ENCODE measurements around the gene CCDC102A. TPM values are rescaled to one million over a fixed set of nuclear protein-coding genes. Genes with fewer than 3 reads are reported as not detected.
A peak's percentile ranks its signal among the peaks of the same experiment; 100 is the strongest.

The CCDC102A gene
- total RNA-seq, 1 donor from 2014 or later, result 13.7 TPM

- H3K36me3 ChIP-seq, result peaks cover 78 to 89% of the 10 kb centered on the region in 2 donors
- no peaks in the 10 kb centered on the region for H3K4me1 ChIP-seq
- peak in 1 of 2 donors; percentile 75 for DNase-seq (ENCODE audit: low spot score in 2 of 2)
- no peak overlapping the region for H3K4me3 ChIP-seq
- no peak for TF ChIP-seq CTCF (IDR thresholded peaks at IDR 0.05)
- peak overlapping the region in 1 of 2 donors; percentile 2 for H3K27ac ChIP-seq
- no peaks in the 10 kb centered on the region for H3K9me3 ChIP-seq
- intact Hi-C loops (cut with DNase I), result loop anchor here (10.0 kb wide), 1 partner anchor 344 kb away; no protein-coding TSS in a partner anchor
- no peaks in the 10 kb centered on the region for H3K27me3 ChIP-seq
Measured at GRCh38 chr16:57470711-57471110, 65.7 kb downstream of the CCDC102A start.

- Histone ChIP-seq H3K27ac (no peak overlapping the region), H3K36me3 (peaks cover 77 to 93% of the 10 kb centered on the region in 2 donors), H3K9me3 (no peaks in the 10 kb centered on the region), H3K27me3 (no peaks in the 10 kb centered on the region), H3K4me1 (peaks cover 0 to 1% of the 10 kb centered on the region in 2 donors), H3K4me3 (no peak overlapping the region)
- intact Hi-C loops (cut with DNase I), result loop anchor here (10.0 kb wide), 1 partner anchor 345 kb away; no protein-coding TSS in a partner anchor
- DNase-seq (ENCODE audit: low spot score in 2 of 2), result peak in 1 of 2 donors; percentile 47
- TF ChIP-seq CTCF (IDR thresholded peaks at IDR 0.05), result no peak
Measured at GRCh38 chr16:57469917-57470470, 66.4 kb downstream of the CCDC102A start.

- H3K4me3 ChIP-seq, result no peak overlapping the region
Measured at GRCh38 chr16:57469046-57469445, 67.3 kb downstream of the CCDC102A start.

GRCh38 chr16:57468346-57468745 is 68.0 kb downstream of the CCDC102A start:
- H3K36me3 ChIP-seq, result peaks cover 63 to 89% of the 10 kb centered on the region in 2 donors
- no peak overlapping the region for H3K4me3 ChIP-seq
- no peak for DNase-seq (ENCODE audit: low spot score in 2 of 2)
- peaks cover 5 to 14% of the 10 kb centered on the region in 2 donors for H3K4me1 ChIP-seq
- no peak overlapping the region for H3K27ac ChIP-seq
- intact Hi-C loops (cut with DNase I), result no loop called here
- H3K9me3 ChIP-seq, result no peaks in the 10 kb centered on the region
- no peak for TF ChIP-seq CTCF (IDR thresholded peaks at IDR 0.05)
- H3K27me3 ChIP-seq, result no peaks in the 10 kb centered on the region

More at GRCh38 chr16:57469046-57469445, 67.3 kb downstream of the CCDC102A start:
- TF ChIP-seq CTCF (IDR thresholded peaks at IDR 0.05), result no peak
- H3K27me3 ChIP-seq, result no peaks in the 10 kb centered on the region
- H3K27ac ChIP-seq, result no peak overlapping the region
- peaks cover 68 to 93% of the 10 kb centered on the region in 2 donors for H3K36me3 ChIP-seq
- H3K4me1 ChIP-seq, result peaks cover 0 to 7% of the 10 kb centered on the region in 2 donors
- no peaks in the 10 kb centered on the region for H3K9me3 ChIP-seq
- intact Hi-C loops (cut with DNase I), result no loop called here
- peak in 1 of 2 donors; percentile 46 for DNase-seq (ENCODE audit: low spot score in 2 of 2)

- intact Hi-C loops (cut with DNase I), result no loop called here
- no peaks in the 10 kb centered on the region for H3K27me3 ChIP-seq
- H3K4me1 ChIP-seq, result peaks cover 5 to 18% of the 10 kb centered on the region in 2 donors
- H3K36me3 ChIP-seq, result peaks cover 32 to 72% of the 10 kb centered on the region in 2 donors
- no peak overlapping the region for H3K4me3 ChIP-seq
- no peaks in the 10 kb centered on the region for H3K9me3 ChIP-seq
- DNase-seq (ENCODE audit: low spot score in 2 of 2), result no peak
- H3K27ac ChIP-seq, result no peak overlapping the region
- TF ChIP-seq CTCF (IDR thresholded peaks at IDR 0.05), result no peak
Measured at GRCh38 chr16:57464523-57464922, 71.8 kb downstream of the CCDC102A start.
